GM21825 (cell line): Measurements from ENCODE around the gene UACA.

ENCODE experiments used
- ATAC-seq: cut with Tn5 transposase; IDR thresholded peaks from one replicate; pipeline ENCODE4 v1.9.1; 2021; ENCODE audit warnings: mild to moderate bottlenecking, moderate library complexity; ENCODE audit not compliant: unreplicated experiment

Gene UACA

DNA sequence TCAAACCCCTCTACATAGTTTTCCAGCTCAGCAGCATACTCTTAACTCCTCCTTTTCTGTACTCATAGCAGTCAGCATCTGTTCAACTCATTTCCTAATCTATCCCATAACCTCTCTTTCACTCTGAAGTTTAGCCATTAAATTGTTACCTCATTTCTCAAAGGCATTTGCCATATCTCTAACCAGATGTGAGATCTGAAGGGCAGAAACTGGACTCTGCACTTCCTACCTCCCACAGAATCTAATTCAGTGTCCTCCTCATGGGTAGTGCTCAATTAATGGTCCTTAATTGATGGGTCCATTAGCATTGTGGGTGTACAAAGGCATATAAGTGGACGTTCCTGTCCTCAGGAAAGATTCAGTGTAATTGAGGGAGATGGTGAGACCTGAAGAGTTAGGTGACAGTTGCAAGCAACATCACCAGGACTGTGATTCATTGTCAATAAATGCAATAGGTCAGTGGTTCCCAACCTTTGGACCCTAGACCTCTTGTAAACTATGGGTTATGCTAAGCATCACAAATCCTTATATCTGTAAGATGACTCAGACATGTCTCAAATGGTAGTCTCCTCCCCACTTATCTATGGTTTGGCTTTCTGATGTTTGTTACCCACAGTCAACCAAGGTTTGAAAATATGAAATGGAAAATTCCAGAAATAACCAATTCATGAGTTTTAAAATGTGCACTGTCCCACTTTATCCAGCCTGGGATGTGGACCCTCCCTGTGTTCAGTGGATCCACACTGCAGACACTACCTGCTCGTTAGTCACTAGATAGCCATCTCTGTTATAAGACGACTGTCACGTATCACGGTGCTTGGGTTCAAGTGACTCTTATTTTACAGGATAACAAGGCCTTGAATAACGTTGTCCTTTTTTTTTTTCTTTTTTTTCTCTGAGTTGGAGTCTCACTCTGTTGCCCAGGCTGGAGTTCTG, 25.0 kb upstream of the UACA start:
- ATAC-seq: no peak

DNA sequence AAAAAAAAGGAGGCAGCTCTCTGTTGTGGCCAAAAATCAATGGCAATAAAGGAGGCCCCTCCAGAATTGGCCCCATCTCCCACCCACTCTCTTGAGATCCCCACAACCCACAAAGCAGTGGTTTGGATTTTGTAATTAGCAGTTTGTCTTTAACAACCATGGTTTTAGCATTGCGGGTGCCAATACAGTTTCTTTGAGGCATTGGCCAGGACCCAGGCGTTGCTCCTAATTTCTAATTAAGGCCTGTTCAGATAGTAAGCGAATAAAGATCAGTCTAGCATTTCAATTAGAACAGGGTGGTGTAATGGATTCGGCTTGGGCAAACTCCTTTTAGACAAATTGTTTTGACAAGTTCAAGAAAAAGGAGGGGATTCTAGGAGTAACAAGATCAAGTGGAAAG, 23.6 kb upstream of the UACA start:
- no peak for ATAC-seq

DNA sequence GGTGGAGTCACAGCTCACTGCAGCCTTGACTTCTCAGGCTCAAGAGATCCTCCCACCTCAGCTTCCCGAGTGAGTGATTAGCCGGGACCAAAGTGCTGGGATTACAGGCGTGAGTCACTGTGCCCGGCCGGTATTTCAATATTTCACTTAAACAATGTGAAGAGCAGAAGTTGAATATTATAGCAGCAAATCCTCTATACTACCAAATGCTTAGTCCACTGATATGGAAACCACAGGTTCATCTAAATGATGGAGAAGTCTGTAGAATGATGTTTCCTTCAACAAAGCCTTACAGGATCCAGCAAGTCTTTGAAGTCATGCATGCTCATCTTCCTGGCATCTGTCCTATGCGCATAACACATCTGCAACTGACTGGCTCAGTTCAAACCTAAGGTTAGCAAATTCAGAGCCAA, 20.3 kb upstream of the UACA start:
- ATAC-seq: no peak

- ATAC-seq: no peak
Observed at GRCh38 chr15:70783041-70783440, 19.7 kb upstream of the UACA start.

- ATAC-seq: no peak
Observed at GRCh38 chr15:70781236-70781635, 17.9 kb upstream of the UACA start.

GRCh38 chr15:70778258-70779076, 15.1 kb upstream of the UACA start:
- no peak for ATAC-seq

DNA sequence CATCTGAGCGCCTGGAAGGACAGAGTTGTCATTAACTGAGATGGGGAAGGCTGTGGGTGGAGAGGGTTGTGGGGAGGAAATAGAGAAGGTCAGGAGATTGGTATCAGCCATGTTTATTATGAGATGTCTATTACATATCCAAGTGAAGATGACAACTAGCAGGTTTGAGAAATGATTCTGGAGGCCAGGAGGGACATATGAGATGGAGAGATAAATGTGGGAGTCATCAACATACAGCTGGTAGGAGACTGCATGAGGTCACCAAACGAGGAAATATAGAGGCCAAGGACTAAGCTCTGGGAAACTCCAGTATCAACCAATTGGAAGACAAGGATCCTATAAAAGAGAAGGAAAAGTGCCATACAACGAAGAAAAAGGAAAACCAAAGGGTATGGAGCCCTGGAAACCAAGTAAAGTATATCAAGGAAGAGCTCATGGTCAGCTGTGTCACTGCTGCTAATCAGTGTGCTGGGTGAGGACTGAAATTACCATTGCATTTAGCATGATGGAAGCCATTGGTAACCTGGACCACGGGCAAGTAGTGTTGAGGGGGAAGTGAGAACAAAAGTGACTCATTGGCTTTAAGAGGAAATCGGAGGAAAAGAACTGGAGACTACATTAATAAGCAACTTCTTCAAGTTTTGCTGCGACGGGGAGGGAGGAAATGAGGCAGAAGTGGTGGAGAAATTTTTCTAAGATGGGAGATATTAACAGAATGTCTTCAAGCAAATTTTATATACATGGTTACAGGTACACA, 14.0 kb upstream of the UACA start:
- ATAC-seq: no peak

- ATAC-seq: no peak
Observed at GRCh38 chr15:70775160-70775559, 11.8 kb upstream of the UACA start.

DNA sequence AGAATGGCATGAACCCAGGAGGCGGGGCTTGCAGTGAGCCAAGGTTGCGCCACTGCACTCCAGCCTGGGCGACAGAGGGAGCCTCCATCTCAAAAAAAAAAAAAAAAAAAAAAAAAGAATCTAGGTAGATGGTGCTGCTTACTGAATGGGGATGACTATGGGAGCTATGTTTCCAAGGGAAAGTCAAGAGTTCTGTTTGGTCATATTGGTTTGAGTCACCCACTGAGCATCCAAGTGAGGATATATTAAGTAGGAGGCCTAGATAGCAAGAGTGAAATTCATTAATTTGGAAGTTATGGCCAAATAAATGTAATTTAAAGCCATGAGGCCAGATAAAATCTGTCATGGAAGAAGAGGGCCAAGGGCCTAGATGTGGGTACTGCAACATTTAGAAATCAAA, 9.0 kb upstream of the UACA start:
- no peak for ATAC-seq

DNA sequence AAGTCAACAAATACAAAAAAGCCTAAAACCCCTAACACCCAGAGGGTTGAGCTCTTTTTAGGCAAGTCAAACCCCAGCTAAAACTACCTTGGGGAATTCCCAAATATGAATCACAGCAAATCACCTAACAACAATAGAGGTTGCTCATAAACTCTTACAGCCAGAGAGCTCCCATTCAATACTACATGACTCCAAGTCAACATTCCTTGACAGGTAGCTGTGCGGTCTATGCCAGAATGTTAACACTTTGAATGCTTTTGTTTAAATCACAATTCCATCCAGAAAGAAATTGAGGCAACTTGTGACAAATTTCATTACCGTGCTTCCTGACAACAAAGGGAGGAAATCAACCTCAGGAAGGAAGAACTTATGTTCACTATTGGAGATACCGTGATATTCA, 7.5 kb upstream of the UACA start:
- no peak for ATAC-seq

GRCh38 chr15:70768257-70768883, 5.0 kb upstream of the UACA start:
- ATAC-seq: no peak

GRCh38 chr15:70767667-70768066, 4.3 kb upstream of the UACA start:
- no peak for ATAC-seq

- no peak for ATAC-seq
Observed at GRCh38 chr15:70766597-70766996, 3.2 kb upstream of the UACA start.

GRCh38 chr15:70765504-70766281, 2.3 kb upstream of the UACA start:
- no peak for ATAC-seq

DNA sequence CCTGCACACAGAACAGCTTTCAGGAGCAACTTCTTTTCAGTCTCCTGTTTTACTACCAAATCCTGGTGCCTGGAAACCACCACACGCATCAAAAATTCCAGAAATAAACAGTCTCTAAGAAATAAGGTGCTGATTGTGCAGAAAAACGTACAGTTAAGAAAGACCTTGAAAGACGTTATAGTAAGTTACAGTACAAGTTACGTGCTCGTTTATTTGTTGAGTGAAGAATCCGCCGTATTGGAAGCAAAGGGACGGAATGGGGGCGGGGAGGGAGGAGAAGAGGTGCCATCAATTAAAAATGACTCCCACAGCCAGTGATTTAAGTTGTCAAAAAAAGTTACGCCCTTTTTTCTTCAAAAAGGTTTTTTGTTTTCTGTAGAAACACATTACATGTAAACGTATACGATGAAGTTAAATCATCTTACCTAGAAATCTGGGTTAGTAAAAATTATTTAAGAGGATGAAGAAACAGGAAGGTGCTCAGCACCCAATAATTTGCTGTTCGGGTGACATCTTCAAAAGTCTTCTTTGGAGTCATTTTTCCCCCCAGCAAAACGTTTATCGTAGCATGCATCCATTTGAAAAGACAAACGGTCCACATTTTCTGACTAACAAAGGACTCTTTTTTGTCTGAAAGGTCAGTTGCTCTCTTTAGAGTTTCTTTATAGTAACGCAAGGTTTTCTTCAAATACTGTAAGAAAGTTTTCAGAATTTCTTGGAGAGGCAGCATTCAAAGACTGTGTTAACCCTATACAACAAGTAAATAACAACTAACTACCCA, 782 bp upstream of the UACA start:
- no peak for ATAC-seq

DNA sequence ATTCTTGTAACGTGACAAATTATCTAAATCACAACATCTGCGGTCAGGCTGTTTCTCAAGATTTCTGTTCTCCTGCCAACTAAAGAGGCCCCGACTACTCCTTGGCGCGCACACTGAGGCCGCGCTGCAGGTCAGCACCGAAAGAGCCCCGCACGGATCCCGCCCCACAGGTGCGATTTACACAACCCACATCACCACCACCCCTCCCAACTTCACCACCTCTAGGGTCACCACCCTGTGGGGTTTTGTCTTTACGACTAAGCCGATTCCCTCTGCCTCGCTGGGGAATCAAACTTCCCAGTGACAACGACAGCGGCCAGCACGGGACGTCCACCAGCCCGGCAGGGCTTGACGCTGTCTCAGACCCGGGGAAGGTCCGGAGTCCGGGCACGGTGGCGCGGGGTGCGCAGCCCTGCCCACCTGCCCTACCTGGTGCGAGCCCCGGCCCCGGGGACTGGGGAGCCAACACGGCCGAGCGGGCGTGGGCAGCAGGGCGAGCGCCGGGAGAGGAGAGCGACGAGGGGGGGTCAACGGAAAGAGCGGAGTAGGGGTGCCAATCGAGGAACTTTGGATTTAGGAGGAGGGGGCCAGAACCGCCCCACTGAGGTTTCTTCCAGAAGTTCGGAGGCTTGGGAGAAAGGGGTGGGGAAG, 764 bp downstream of the UACA start:
- peak; percentile 8 for ATAC-seq

DNA sequence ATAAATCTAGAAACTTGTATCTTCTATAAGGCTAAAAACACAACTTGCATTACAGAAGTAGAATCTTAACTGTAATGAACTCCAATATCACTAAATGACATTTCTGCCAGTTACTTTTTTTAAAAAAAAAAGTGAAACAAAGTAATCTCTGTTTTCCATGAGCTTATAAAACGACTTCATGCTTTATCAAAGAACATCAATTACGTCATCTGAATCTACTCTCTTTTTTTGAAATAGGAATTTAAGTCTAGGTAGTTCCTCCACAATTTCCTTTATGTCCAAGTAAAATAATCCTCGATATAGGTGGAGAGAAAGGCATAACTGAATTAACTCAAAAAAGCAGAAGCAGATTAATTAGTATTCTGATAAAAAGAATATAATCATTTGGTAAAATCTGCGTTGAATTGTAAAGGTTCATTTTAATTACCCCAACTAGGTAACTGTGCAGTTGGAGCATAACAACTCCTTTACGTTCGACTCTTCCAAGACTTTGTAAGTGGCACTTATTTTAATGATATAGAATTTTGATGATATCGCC, 1.4 kb downstream of the UACA start:
- no peak for ATAC-seq

- no peak for ATAC-seq
Observed at GRCh38 chr15:70761046-70761445, 2.3 kb downstream of the UACA start.
